SK-N-SH treated with all-trans-retinoic acid at 6 μM for 48 hours (cell line): ENCODE data around the gene SLC1A6.

Source experiments
- CSDC2 ChIP-seq: fragments of 250-450 bp; sonication (Bioruptor Pico); IDR thresholded peaks from 2 replicates; pipeline ENCODE4 v1.5.0; 2020; ENCODE audit warnings: mild to moderate bottlenecking, moderate library complexity
- ESRRG ChIP-seq: fragments of 250-450 bp; sonication (Bioruptor Pico); IDR thresholded peaks from 2 replicates; pipeline ENCODE4 v1.6.1; 2021; ENCODE audit warnings: mild to moderate bottlenecking
- ISL1 ChIP-seq: fragments of 250-450 bp; sonication (Bioruptor Pico); IDR thresholded peaks from 2 replicates; pipeline ENCODE4 v2.1.2; 2022; ENCODE audit warnings: mild to moderate bottlenecking, moderate library complexity
- OSR1 ChIP-seq: fragments of 250-450 bp; sonication (Bioruptor Pico); IDR thresholded peaks from 2 replicates; pipeline ENCODE4 v1.8.0; 2022; ENCODE audit warnings: moderate library complexity, mild to moderate bottlenecking, inconsistent platforms
- PATZ1 ChIP-seq: fragments of 250-450 bp; sonication (Bioruptor Pico); IDR thresholded peaks from 2 replicates; pipeline ENCODE4 v1.8.0; 2020; ENCODE audit warnings: mild to moderate bottlenecking, moderate library complexity, borderline replicate concordance
- PPARA ChIP-seq: fragments of 250-450 bp; sonication (Bioruptor Pico); IDR thresholded peaks from 2 replicates; pipeline ENCODE4 v1.5.0; 2020; ENCODE audit warnings: mild to moderate bottlenecking, borderline replicate concordance
- ZC3H10 ChIP-seq: fragments of 250-450 bp; sonication (Bioruptor Pico); IDR thresholded peaks from 2 replicates; pipeline ENCODE4 v1.5.1; 2021; ENCODE audit warnings: mild to moderate bottlenecking, moderate library complexity
- ZFP3 ChIP-seq: fragments of 250-450 bp; sonication (Bioruptor Pico); IDR thresholded peaks from 2 replicates; pipeline ENCODE4 v1.5.0; 2020; ENCODE audit warnings: mild to moderate bottlenecking, moderate library complexity
- ZNF8 ChIP-seq: fragments of 450-650 bp; formaldehyde crosslinking; IDR thresholded peaks from 2 replicates; pipeline ENCODE4 v1.5.0; 2020; ENCODE audit warnings: mild to moderate bottlenecking, moderate library complexity

GRCh38 chr19:14959263-14959662, 20.4 kb downstream of the SLC1A6 start:
- TF ChIP-seq OSR1 (CRISPR knock-in tag) (no peak), ISL1 (no peak), ZNF8 (CRISPR knock-in tag) (no peak), PPARA (CRISPR knock-in tag) (no peak), PATZ1 (no peak), ESRRG (no peak), CSDC2 (CRISPR knock-in tag) (no peak), ZFP3 (CRISPR knock-in tag) (no peak), ZC3H10 (CRISPR knock-in tag) (no peak)
